Keratinocyte (primary cell): ENCODE data around the gene ERRFI1. TPM values are rescaled to one million over a fixed set of nuclear protein-coding genes. Genes with fewer than 3 reads are reported as not detected.

ENCODE experiments used
- DNase-seq: peaks from one replicate; pipeline ENCODE4 v3.0.0-alpha.2; 2011; ENCODE audit warnings: low read depth, missing footprints, low spot score
- FAIRE-seq: peaks from 2 replicates; lab custom pipeline; 2011; peaks lifted over from hg19 to GRCh38; lab: Jason Lieb, UNC
- H2AFZ ChIP-seq: 2 replicates; pipeline ENCODE4 v1.6.0; 2012; ENCODE audit warnings: low read length, control low read depth, inconsistent platforms; ENCODE audit not compliant: control insufficient read depth
- H3K27ac ChIP-seq: 2 replicates; pipeline ENCODE4 v1.5.1; 2011; ENCODE audit warnings: low read length; ENCODE audit not compliant: control insufficient read depth, insufficient read depth
- H3K27me3 ChIP-seq: 3 replicates; pipeline ENCODE4 v1.6.0; 2011; ENCODE audit warnings: low read length; ENCODE audit not compliant: control insufficient read depth, insufficient read depth; ENCODE audit errors: extremely low read depth
- H3K36me3 ChIP-seq, 2 experiments: 2 replicates in 1 of 2; 3 replicates in 1 of 2; pipeline ENCODE4 v1.5.1; 2011; ENCODE audit warnings: low read length in 2 of 2, mild to moderate bottlenecking in 1 of 2; ENCODE audit not compliant: control insufficient read depth in 2 of 2, insufficient read depth in 2 of 2; ENCODE audit errors: extremely low read depth in 1 of 2
- H3K4me1 ChIP-seq: 3 replicates; pipeline ENCODE4 v1.5.1; 2011; ENCODE audit warnings: low read length; ENCODE audit not compliant: control insufficient read depth, insufficient read depth; ENCODE audit errors: extremely low read depth
- H3K4me2 ChIP-seq: 3 replicates; pipeline ENCODE4 v1.6.0; 2011; ENCODE audit warnings: low read depth, low read length; ENCODE audit not compliant: control insufficient read depth, insufficient read depth; ENCODE audit errors: extremely low read depth
- H3K4me3 ChIP-seq, 3 experiments: fragments of 200-600 bp in 1 of 3; sonication (generic) in 1 of 3; 2 replicates in 2 of 3; 3 replicates in 1 of 3; pipeline ENCODE4 v1.5.1; 2011 to 2016; ENCODE audit warnings: low read length in 3 of 3, mild to moderate bottlenecking in 3 of 3, control low read depth in 2 of 3, inconsistent platforms in 1 of 3, low read depth in 1 of 3, mixed read lengths in 1 of 3, mixed run types in 1 of 3, moderate library complexity in 1 of 3; ENCODE audit not compliant: control insufficient read depth in 2 of 3, insufficient read depth in 2 of 3; ENCODE audit errors: extremely low read depth in 1 of 3
- H3K79me2 ChIP-seq: 2 replicates; pipeline ENCODE4 v1.6.0; 2012; ENCODE audit warnings: low read length; ENCODE audit not compliant: control insufficient read depth, insufficient read depth
- H3K9ac ChIP-seq: 3 replicates; pipeline ENCODE4 v1.6.0; 2011; ENCODE audit warnings: low read length; ENCODE audit not compliant: control insufficient read depth, insufficient read depth; ENCODE audit errors: extremely low read depth
- H3K9me1 ChIP-seq: 3 replicates; pipeline ENCODE4 v1.6.0; 2011; ENCODE audit warnings: low read length; ENCODE audit not compliant: control insufficient read depth, insufficient read depth; ENCODE audit errors: extremely low read depth
- H3K9me3 ChIP-seq: 2 replicates; pipeline ENCODE4 v1.5.1; 2012; ENCODE audit warnings: low read depth, low read length; ENCODE audit not compliant: control insufficient read depth
- H4K20me1 ChIP-seq: 3 replicates; pipeline ENCODE4 v1.6.0; 2011; ENCODE audit warnings: low read length; ENCODE audit not compliant: control insufficient read depth, insufficient read depth; ENCODE audit errors: extremely low read depth
- EZH2 ChIP-seq: IDR thresholded peaks from one replicate; pipeline ENCODE4 v1.6.1; 2012; ENCODE audit warnings: inconsistent platforms, mild to moderate bottlenecking, low read length, moderate library complexity
- dilution Hi-C: fragments of 300-500 bp; cut with MboI; formaldehyde crosslinking; loops from one replicate; pipeline ENCODE4 v1.7.0; 2020; ENCODE audit warnings: low sequenced_read_pairs; ENCODE audit not compliant: extremely low pct_ligation_motif_present
- polyA plus RNA-seq, 5 experiments: library from polyadenylated mRNA; depleted of rRNA in 3 of 5; stranded (reverse) in 3 of 5; stranded (forward) in 1 of 5; unstranded in 1 of 5; fragments of >200 nt; gene quantifications; 1 replicate in 1 of 5; 2 replicates in 3 of 5; 3 replicates in 1 of 5; pipeline versions ENCODE4 v1.2.1 to v1.2.3, GENCODE V29; 2011 to 2012; ENCODE audit warnings: missing spikeins in 2 of 5, low read depth in 1 of 5, low replicate concordance in 1 of 5
- TF ChIP-seq, protein P1 (sequence below), 3 experiments: IDR thresholded peaks in 1 of 3; conservative IDR thresholded peaks in 1 of 3; optimal IDR thresholded peaks in 1 of 3; 2 replicates in 2 of 3; 3 replicates in 1 of 3; pipeline versions ENCODE3 to v1.5.1; 2011; ENCODE audit warnings: low read length in 3 of 3, mild to moderate bottlenecking in 3 of 3, moderate library complexity in 2 of 3, control low read depth in 1 of 3, inconsistent platforms in 1 of 3; ENCODE audit not compliant: insufficient read depth in 2 of 3; ENCODE audit errors: extremely low read depth in 1 of 3

ERRFI1 gene
- polyA plus RNA-seq, 1 donor (not counting 4 experiments of a cell fraction or from before 2014, with no cell fraction given) = 130 TPM

DNA sequence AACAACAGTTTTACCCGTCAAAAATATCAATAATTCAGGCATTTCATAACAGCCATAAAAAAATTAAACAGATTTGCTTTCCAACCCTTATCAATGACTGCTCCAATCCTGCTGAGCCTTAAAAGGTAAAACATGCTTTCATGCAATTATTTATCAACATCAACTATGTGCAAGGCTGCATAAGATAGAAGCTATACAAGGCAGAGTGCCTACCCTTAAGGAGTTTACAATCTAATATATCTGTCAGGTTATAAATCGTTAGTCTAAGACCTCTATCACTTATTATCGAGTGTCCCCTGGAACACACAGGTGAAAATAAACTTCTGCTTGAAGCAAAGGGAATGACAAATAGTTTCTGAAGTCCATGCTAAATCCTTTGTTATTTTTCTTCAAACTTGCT, 1.8 kb downstream of the ERRFI1 start:
- H3K9me3 ChIP-seq = no peaks in the 10 kb centered on the region
- peaks cover 1 to 22% of the 10 kb centered on the region in 2 experiments for H3K36me3 ChIP-seq
- dilution Hi-C loops = loop anchor here (25.0 kb wide), 1 partner anchor 288 kb away; the partner anchor contains the start of gene SLC45A1
- peaks cover 72% of the 10 kb centered on the region for H3K79me2 ChIP-seq
- TF ChIP-seq EZH2 = no peak
- TF ChIP-seq, protein P1, sequence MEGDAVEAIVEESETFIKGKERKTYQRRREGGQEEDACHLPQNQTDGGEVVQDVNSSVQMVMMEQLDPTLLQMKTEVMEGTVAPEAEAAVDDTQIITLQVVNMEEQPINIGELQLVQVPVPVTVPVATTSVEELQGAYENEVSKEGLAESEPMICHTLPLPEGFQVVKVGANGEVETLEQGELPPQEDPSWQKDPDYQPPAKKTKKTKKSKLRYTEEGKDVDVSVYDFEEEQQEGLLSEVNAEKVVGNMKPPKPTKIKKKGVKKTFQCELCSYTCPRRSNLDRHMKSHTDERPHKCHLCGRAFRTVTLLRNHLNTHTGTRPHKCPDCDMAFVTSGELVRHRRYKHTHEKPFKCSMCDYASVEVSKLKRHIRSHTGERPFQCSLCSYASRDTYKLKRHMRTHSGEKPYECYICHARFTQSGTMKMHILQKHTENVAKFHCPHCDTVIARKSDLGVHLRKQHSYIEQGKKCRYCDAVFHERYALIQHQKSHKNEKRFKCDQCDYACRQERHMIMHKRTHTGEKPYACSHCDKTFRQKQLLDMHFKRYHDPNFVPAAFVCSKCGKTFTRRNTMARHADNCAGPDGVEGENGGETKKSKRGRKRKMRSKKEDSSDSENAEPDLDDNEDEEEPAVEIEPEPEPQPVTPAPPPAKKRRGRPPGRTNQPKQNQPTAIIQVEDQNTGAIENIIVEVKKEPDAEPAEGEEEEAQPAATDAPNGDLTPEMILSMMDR (optimal IDR thresholded peaks at IDR 0.05 in 1 of 3, IDR thresholded peaks at IDR 0.05 in 1 of 3, conservative IDR thresholded peaks at IDR 0.05 in 1 of 3; ENCODE audit: extremely low read depth in 1 of 3, insufficient read depth in 2 of 3, low read length in 3 of 3) = no peak
- H3K4me2 ChIP-seq = peak overlapping the region; percentile 97
- H3K4me1 ChIP-seq = peaks cover 74% of the 10 kb centered on the region
- no peaks in the 10 kb centered on the region for H3K27me3 ChIP-seq
- DNase-seq (no peak), FAIRE-seq (no peak)
- H4K20me1 ChIP-seq = peaks cover 9% of the 10 kb centered on the region
- no peak overlapping the region for H2AFZ ChIP-seq
- peaks cover 4% of the 10 kb centered on the region for H3K9me1 ChIP-seq
- H3K4me3 ChIP-seq = peak overlapping the region; percentile 57 to 90 (median 64)
- H3K27ac ChIP-seq = peak overlapping the region; percentile 80
- peak overlapping the region; percentile 84 for H3K9ac ChIP-seq

DNA sequence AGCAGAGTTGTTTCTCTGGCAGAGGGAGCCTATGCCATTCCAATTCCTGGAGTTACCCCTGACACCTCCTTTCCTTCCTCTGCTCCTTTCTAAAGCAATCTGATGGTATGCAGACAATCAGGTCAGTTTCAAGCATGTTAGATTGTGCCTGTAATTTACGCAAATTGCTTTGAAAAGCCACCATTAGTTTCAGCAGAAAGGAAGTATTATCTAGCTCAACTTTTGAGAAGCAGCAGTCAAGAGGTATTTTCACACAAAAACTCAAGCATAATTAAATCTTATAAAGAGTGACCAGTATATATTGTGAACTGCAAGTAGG, 2.2 kb downstream of the ERRFI1 start:
- Histone ChIP-seq H3K79me2 (peaks cover 76% of the 10 kb centered on the region), H3K27ac (peak overlapping the region; percentile 80), H3K9me3 (no peaks in the 10 kb centered on the region), H4K20me1 (peaks cover 9% of the 10 kb centered on the region), H3K9me1 (peaks cover 4% of the 10 kb centered on the region), H2AFZ (no peak overlapping the region), H3K27me3 (no peaks in the 10 kb centered on the region), H3K4me1 (peaks cover 78% of the 10 kb centered on the region), H3K4me2 (peak overlapping the region; percentile 97), H3K4me3 (peak overlapping the region; percentile 57 to 90 (median 64)), H3K9ac (peak overlapping the region; percentile 84), H3K36me3 (peaks cover 1 to 22% of the 10 kb centered on the region in 2 experiments)
- no peak for DNase-seq
- no peak for FAIRE-seq
- dilution Hi-C loops = loop anchor here (25.0 kb wide), 1 partner anchor 288 kb away; the partner anchor contains the start of gene SLC45A1
- TF ChIP-seq, protein P1 (optimal IDR thresholded peaks at IDR 0.05 in 1 of 3, IDR thresholded peaks at IDR 0.05 in 1 of 3, conservative IDR thresholded peaks at IDR 0.05 in 1 of 3; ENCODE audit: extremely low read depth in 1 of 3, insufficient read depth in 2 of 3, low read length in 3 of 3) = no peak
- TF ChIP-seq EZH2 = no peak
